ENCODE measurements around the gene NPC1. TPM values are rescaled to one million over a fixed set of nuclear protein-coding genes. Genes with fewer than 3 reads are reported as not detected.

The NPC1 gene
- total and polyA plus RNA-seq, 7 donors, result 24.8 to 126 (median 32.1) TPM

GRCh38 chr18:23528580-23529472 lies 57.5 kb downstream of the NPC1 start:
- Histone ChIP-seq H3K36me3 (ENCODE audit: insufficient read depth in 1 of 2, low read depth in 1 of 2) (peaks cover 15 to 99% of the 10 kb centered on the region in 2 donors), H3K4me3 (no peak overlapping the region), H3K4me1 (no peaks in the 10 kb centered on the region), H3K27ac (no peak overlapping the region), H3K27me3 (ENCODE audit: insufficient read depth in 3 of 3, low read length in 2 of 3) (no peaks in the 10 kb centered on the region), H3K9me3 (no peaks in the 10 kb centered on the region)
- TF ChIP-seq, protein P1, sequence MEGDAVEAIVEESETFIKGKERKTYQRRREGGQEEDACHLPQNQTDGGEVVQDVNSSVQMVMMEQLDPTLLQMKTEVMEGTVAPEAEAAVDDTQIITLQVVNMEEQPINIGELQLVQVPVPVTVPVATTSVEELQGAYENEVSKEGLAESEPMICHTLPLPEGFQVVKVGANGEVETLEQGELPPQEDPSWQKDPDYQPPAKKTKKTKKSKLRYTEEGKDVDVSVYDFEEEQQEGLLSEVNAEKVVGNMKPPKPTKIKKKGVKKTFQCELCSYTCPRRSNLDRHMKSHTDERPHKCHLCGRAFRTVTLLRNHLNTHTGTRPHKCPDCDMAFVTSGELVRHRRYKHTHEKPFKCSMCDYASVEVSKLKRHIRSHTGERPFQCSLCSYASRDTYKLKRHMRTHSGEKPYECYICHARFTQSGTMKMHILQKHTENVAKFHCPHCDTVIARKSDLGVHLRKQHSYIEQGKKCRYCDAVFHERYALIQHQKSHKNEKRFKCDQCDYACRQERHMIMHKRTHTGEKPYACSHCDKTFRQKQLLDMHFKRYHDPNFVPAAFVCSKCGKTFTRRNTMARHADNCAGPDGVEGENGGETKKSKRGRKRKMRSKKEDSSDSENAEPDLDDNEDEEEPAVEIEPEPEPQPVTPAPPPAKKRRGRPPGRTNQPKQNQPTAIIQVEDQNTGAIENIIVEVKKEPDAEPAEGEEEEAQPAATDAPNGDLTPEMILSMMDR (IDR thresholded peaks at IDR 0.05), result no peak
- DNase-seq (peak in 1 of 2 donors; percentile 77), ATAC-seq (peak; percentile 57 to 74 (median 66))
- intact Hi-C loops (cut with DNase I), result no loop called here
- 82 to 84% (median 83%) methylated on average over 20 of the region's 20 CpGs for WGBS, 3 donors

DNA sequence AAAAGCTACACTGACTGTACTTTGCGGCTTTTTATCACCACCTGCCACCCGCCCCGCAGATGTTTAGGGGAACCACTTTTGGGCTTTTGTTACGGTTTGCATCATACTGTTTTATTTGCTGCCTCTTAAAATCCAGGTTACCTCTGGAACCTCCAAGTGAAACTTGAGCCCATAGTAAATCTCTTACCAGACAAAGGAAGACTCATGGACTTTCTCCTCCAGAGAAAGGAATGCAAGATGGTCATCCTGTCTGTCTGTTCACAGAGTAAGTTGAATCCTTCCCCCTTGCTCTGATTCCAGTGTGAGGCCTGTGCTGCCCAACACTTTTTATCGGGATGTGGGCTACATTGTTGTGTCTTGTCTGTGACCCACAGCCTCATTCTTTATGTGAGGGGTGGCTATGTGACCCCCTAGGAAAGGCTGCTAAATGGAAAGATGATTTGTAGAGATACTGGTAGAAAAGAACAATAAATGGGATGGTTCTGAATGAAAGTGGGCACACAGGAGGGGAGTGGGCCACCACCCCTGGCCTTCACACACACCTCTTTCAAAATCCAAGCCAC lies 59.7 kb downstream of the NPC1 start:
- intact Hi-C loops (cut with DNase I), result no loop called here
- Histone ChIP-seq H3K27me3 (ENCODE audit: insufficient read depth in 3 of 3, low read length in 2 of 3) (no peaks in the 10 kb centered on the region), H3K4me3 (no peak overlapping the region), H3K4me1 (no peaks in the 10 kb centered on the region), H3K27ac (no peak overlapping the region), H3K9me3 (no peaks in the 10 kb centered on the region), H3K36me3 (ENCODE audit: insufficient read depth in 1 of 2, low read depth in 1 of 2) (peaks cover 10 to 98% of the 10 kb centered on the region in 2 donors)
- 87 to 92% (median 91%) methylated on average over 5 of the region's 5 CpGs for WGBS, 3 donors
- ATAC-seq (no peak), DNase-seq (no peak)
- TF ChIP-seq, protein P1 (IDR thresholded peaks at IDR 0.05), result no peak

DNA sequence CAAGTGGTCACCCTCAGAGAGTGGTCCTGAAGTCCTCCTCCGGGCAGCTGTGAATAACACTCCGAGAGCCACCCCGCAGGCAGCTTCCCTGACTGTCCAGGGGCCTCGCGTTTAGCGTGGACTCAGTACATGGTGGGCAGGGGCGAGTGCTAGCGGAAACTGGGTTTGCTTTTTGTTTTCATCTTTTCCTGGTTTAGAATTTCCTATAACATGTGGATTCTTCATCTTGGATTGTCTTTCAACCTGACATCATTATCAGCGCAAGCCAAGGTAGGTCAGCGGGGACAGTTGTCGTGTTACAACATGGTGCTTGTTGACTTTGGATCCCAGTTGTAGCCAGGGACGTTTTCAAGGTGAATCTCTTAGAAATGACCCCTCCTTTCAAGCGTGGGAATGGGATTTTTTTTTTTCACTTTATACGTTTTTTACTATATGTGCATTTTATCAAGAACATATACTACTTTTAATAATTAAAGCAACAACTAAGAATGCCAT lies 62.0 kb downstream of the NPC1 start:
- Histone ChIP-seq H3K4me3 (no peak overlapping the region), H3K36me3 (ENCODE audit: insufficient read depth in 1 of 2, low read depth in 1 of 2) (peaks cover 8 to 98% of the 10 kb centered on the region in 2 donors)
- intact Hi-C loops (cut with DNase I), result no loop called here

GRCh38 chr18:23523429-23524212 lies 62.7 kb downstream of the NPC1 start:
- TF ChIP-seq, protein P1 (IDR thresholded peaks at IDR 0.05), result no peak
- Histone ChIP-seq H3K27me3 (ENCODE audit: insufficient read depth in 3 of 3, low read length in 2 of 3) (no peaks in the 10 kb centered on the region), H3K36me3 (ENCODE audit: insufficient read depth in 1 of 2, low read depth in 1 of 2) (peaks cover 8 to 98% of the 10 kb centered on the region in 2 donors), H3K4me1 (no peaks in the 10 kb centered on the region), H3K27ac (no peak overlapping the region), H3K9me3 (no peaks in the 10 kb centered on the region), H3K4me3 (no peak overlapping the region)
- WGBS, 3 donors, result 87 to 91% (median 90%) methylated on average over 12 of the region's 12 CpGs
- ATAC-seq (no peak), DNase-seq (no peak)
- intact Hi-C loops (cut with DNase I), result no loop called here

More for the DNA sequence above, 62.0 kb downstream of the NPC1 start:
- Histone ChIP-seq H3K9me3 (no peaks in the 10 kb centered on the region), H3K27me3 (ENCODE audit: insufficient read depth in 3 of 3, low read length in 2 of 3) (no peaks in the 10 kb centered on the region), H3K4me1 (no peaks in the 10 kb centered on the region), H3K27ac (no peak overlapping the region)
- TF ChIP-seq, protein P1 (IDR thresholded peaks at IDR 0.05), result no peak
- WGBS, 3 donors, result 92 to 94% (median 93%) methylated on average over 14 of the region's 14 CpGs
- no peak for ATAC-seq
- DNase-seq, result no peak
